HepG2 (cell line): Measurements from ENCODE around the gene CMTM1. TPM values are rescaled to one million over a fixed set of nuclear protein-coding genes. Genes with fewer than 3 reads are reported as not detected.
A peak's percentile ranks its signal among the peaks of the same experiment; 100 is the strongest.

ENCODE experiments used
- BRF2 ChIP-seq: sonication (generic); formaldehyde crosslinking; IDR thresholded peaks from 2 replicates; pipeline ENCODE4 v1.8.1; 2022; ENCODE audit warnings: mild to moderate bottlenecking, missing genetic modification reagents
- CEBPG ChIP-seq: IDR thresholded peaks from 2 replicates; pipeline ENCODE4 v1.6.1; 2016
- ELF4 ChIP-seq: sonication (generic); formaldehyde crosslinking; IDR thresholded peaks from 2 replicates; pipeline ENCODE4 v1.5.0; 2020; ENCODE audit warnings: missing genetic modification reagents, mild to moderate bottlenecking, moderate library complexity, borderline replicate concordance
- FOXA3 ChIP-seq: IDR thresholded peaks from 2 replicates; pipeline ENCODE4 v1.6.1; 2016; ENCODE audit warnings: missing genetic modification reagents, missing compliant biosample characterization
- IKZF1 ChIP-seq: fragments of 450-650 bp; IDR thresholded peaks from 2 replicates; pipeline ENCODE4 v1.7.1; 2016
- KDM4B ChIP-seq: sonication (generic); formaldehyde crosslinking; IDR thresholded peaks from 2 replicates; pipeline ENCODE4 v1.4.0; 2020; ENCODE audit warnings: missing genetic modification reagents
- MAF1 ChIP-seq: sonication (generic); formaldehyde crosslinking; IDR thresholded peaks from 2 replicates; pipeline ENCODE4 v1.5.0; 2020; ENCODE audit warnings: missing genetic modification reagents, borderline replicate concordance
- NFKBIZ ChIP-seq: IDR thresholded peaks from 2 replicates; pipeline ENCODE4 v1.6.1; 2018; ENCODE audit warnings: missing genetic modification reagents, missing compliant biosample characterization
- NR3C1 ChIP-seq: sonication (generic); formaldehyde crosslinking; IDR thresholded peaks from 2 replicates; pipeline ENCODE4 v1.4.0; 2020; ENCODE audit warnings: missing genetic modification reagents
- PAX8 ChIP-seq: sonication (generic); formaldehyde crosslinking; IDR thresholded peaks from 2 replicates; pipeline ENCODE4 v1.8.0; 2022; ENCODE audit warnings: mild to moderate bottlenecking, missing genetic modification reagents, borderline replicate concordance
- PRDM10 ChIP-seq: sonication (generic); formaldehyde crosslinking; IDR thresholded peaks from 2 replicates; pipeline ENCODE4 v1.4.0; 2020; ENCODE audit warnings: low read depth, missing genetic modification reagents
- RBFOX2 ChIP-seq: fragments of 200-400 bp; formaldehyde crosslinking; IDR thresholded peaks from 2 replicates; pipeline ENCODE4 v1.6.1; 2017; ENCODE audit warnings: low read depth, mild to moderate bottlenecking, low read length
- RFX5 ChIP-seq: IDR thresholded peaks from 2 replicates; pipeline ENCODE4 v1.6.1; 2011; ENCODE audit warnings: low read depth, low read length, improper control_type of control experiment
- STAG1 ChIP-seq: sonication (generic); formaldehyde crosslinking; IDR thresholded peaks from 2 replicates; pipeline ENCODE4 v1.4.0; 2020; ENCODE audit warnings: missing genetic modification reagents
- TMF1 ChIP-seq: sonication (generic); formaldehyde crosslinking; IDR thresholded peaks from 2 replicates; pipeline ENCODE4 v1.8.1; 2022; ENCODE audit warnings: low read depth, missing genetic modification reagents
- ZBTB38 ChIP-seq: sonication (generic); formaldehyde crosslinking; IDR thresholded peaks from 2 replicates; pipeline ENCODE4 v1.5.1; 2020; ENCODE audit warnings: mild to moderate bottlenecking, missing genetic modification reagents
- ZFP90 ChIP-seq: sonication (generic); formaldehyde crosslinking; IDR thresholded peaks from 2 replicates; pipeline ENCODE4 v1.8.0; 2022; ENCODE audit warnings: missing genetic modification reagents, mild to moderate bottlenecking, inconsistent platforms, borderline replicate concordance
- ZNF451 ChIP-seq: sonication (generic); formaldehyde crosslinking; IDR thresholded peaks from 2 replicates; pipeline ENCODE4 v1.5.0; 2020; ENCODE audit warnings: mild to moderate bottlenecking, missing genetic modification reagents
- ZNF546 ChIP-seq: sonication (generic); formaldehyde crosslinking; conservative IDR thresholded peaks from 2 replicates; pipeline ENCODE4 v1.8.1; 2023; ENCODE audit warnings: mild to moderate bottlenecking, missing genetic modification reagents
- ZNF746 ChIP-seq: sonication (generic); formaldehyde crosslinking; IDR thresholded peaks from 2 replicates; pipeline ENCODE4 v1.8.0; 2022; ENCODE audit warnings: mild to moderate bottlenecking, missing genetic modification reagents
- polyA plus RNA-seq, 8 experiments: library from polyadenylated mRNA; depleted of rRNA in 3 of 8; stranded (reverse) in 7 of 8; unstranded in 1 of 8; fragments of >200 nt; fragmentation: Illumina TruSeq in 4 of 8; extraction: Trizol in 4 of 8; gene quantifications; 2 replicates each; pipeline versions ENCODE4 v1.2.1 to v1.2.3, GENCODE V29; 2011 to 2016; ENCODE audit warnings: low read depth in 4 of 8, missing spikeins in 1 of 8, mixed read lengths in 1 of 8; ENCODE audit not compliant: insufficient read depth in 1 of 8
- total RNA-seq, 5 experiments: library from RNA; depleted of rRNA; stranded (reverse); fragments of >200 nt; fragmentation: Illumina TruSeq; extraction: Trizol; gene quantifications; 2 replicates each; pipeline ENCODE4 v1.2.3, GENCODE V29; 2016; ENCODE audit warnings: low read depth in 1 of 5
- TF ChIP-seq, protein P1 (sequence below): sonication (generic); formaldehyde crosslinking; IDR thresholded peaks from 2 replicates; pipeline ENCODE4 v1.8.1; 2023; ENCODE audit warnings: mild to moderate bottlenecking, inconsistent platforms, moderate library complexity, missing genetic modification reagents, borderline replicate concordance
- TF ChIP-seq, protein P2 (sequence below): IDR thresholded peaks from 2 replicates; pipeline ENCODE4 v1.6.1; 2016; ENCODE audit warnings: low read depth, control low read depth

The CMTM1 gene
- total and polyA plus RNA-seq, 2 of the 13 experiments (the other 11 are each of a cell fraction or from before 2014, with no cell fraction given): 1.7 to 2.9 TPM

- TF ChIP-seq BRF2 (CRISPR knock-in tag) (no peak), ZNF746 (CRISPR knock-in tag) (no peak), CEBPG (no peak), FOXA3 (CRISPR knock-in tag) (no peak), NR3C1 (CRISPR knock-in tag) (no peak), PAX8 (CRISPR knock-in tag) (no peak), KDM4B (CRISPR knock-in tag) (no peak), NFKBIZ (CRISPR knock-in tag) (no peak), MAF1 (CRISPR knock-in tag) (no peak), IKZF1 (no peak), ZNF451 (CRISPR knock-in tag) (0 out of 2 replicates have a peak, but pooled peaks have one; percentile 2), RBFOX2 (no peak), RFX5 (no peak), STAG1 (CRISPR knock-in tag) (no peak), ZBTB38 (peak; percentile 69; the same call in 1 of the 2 replicates), ZFP90 (CRISPR knock-in tag) (peak; percentile 86; the same call in 1 of the 2 replicates), PRDM10 (CRISPR knock-in tag) (no peak), TMF1 (CRISPR knock-in tag) (no peak), ELF4 (no peak), ZNF546 (no peak)
- TF ChIP-seq, protein P1, sequence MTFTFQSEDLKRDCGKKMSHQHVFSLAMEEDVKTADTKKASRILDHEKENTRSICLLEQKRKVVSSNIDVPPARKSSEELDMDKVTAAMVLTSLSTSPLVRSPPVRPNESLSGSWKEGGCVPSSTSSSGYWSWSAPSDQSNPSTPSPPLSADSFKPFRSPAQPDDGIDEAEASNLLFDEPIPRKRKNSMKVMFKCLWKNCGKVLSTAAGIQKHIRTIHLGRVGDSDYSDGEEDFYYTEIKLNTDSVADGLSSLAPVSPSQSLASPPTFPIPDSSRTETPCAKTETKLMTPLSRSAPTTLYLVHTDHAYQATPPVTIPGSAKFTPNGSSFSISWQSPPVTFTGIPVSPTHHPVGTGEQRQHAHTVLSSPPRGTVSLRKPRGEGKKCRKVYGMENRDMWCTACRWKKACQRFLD: peak; percentile 70; the same call in 1 of the 2 replicates
- TF ChIP-seq, protein P2, sequence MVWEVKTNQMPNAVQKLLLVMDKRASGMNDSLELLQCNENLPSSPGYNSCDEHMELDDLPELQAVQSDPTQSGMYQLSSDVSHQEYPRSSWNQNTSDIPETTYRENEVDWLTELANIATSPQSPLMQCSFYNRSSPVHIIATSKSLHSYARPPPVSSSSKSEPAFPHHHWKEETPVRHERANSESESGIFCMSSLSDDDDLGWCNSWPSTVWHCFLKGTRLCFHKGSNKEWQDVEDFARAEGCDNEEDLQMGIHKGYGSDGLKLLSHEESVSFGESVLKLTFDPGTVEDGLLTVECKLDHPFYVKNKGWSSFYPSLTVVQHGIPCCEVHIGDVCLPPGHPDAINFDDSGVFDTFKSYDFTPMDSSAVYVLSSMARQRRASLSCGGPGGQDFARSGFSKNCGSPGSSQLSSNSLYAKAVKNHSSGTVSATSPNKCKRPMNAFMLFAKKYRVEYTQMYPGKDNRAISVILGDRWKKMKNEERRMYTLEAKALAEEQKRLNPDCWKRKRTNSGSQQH (CRISPR knock-in tag): peak; percentile 22; the same call in 1 of the 2 replicates
These were observed 37.5 kb downstream of the CMTM1 start (continued) for GRCh38 chr16:66603537-66604375.
